Keratinocyte (primary cell): ENCODE results near the gene OGA. TPM values are rescaled to one million over a fixed set of nuclear protein-coding genes. Genes with fewer than 3 reads are reported as not detected.

Experiments
- DNase-seq: peaks from one replicate; pipeline ENCODE4 v3.0.0-alpha.2; 2011; ENCODE audit warnings: low read depth, missing footprints, low spot score
- FAIRE-seq: peaks from 2 replicates; lab custom pipeline; 2011; peaks lifted over from hg19 to GRCh38; lab: Jason Lieb, UNC
- H2AFZ ChIP-seq: 2 replicates; pipeline ENCODE4 v1.6.0; 2012; ENCODE audit warnings: low read length, control low read depth, inconsistent platforms; ENCODE audit not compliant: control insufficient read depth
- H3K27ac ChIP-seq: 2 replicates; pipeline ENCODE4 v1.5.1; 2011; ENCODE audit warnings: low read length; ENCODE audit not compliant: control insufficient read depth, insufficient read depth
- H3K27me3 ChIP-seq: 3 replicates; pipeline ENCODE4 v1.6.0; 2011; ENCODE audit warnings: low read length; ENCODE audit not compliant: control insufficient read depth, insufficient read depth; ENCODE audit errors: extremely low read depth
- H3K36me3 ChIP-seq, 2 experiments: 2 replicates in 1 of 2; 3 replicates in 1 of 2; pipeline ENCODE4 v1.5.1; 2011; ENCODE audit warnings: low read length in 2 of 2, mild to moderate bottlenecking in 1 of 2; ENCODE audit not compliant: control insufficient read depth in 2 of 2, insufficient read depth in 2 of 2; ENCODE audit errors: extremely low read depth in 1 of 2
- H3K4me1 ChIP-seq: 3 replicates; pipeline ENCODE4 v1.5.1; 2011; ENCODE audit warnings: low read length; ENCODE audit not compliant: control insufficient read depth, insufficient read depth; ENCODE audit errors: extremely low read depth
- H3K4me2 ChIP-seq: 3 replicates; pipeline ENCODE4 v1.6.0; 2011; ENCODE audit warnings: low read depth, low read length; ENCODE audit not compliant: control insufficient read depth, insufficient read depth; ENCODE audit errors: extremely low read depth
- H3K4me3 ChIP-seq, 3 experiments: fragments of 200-600 bp in 1 of 3; sonication (generic) in 1 of 3; 2 replicates in 2 of 3; 3 replicates in 1 of 3; pipeline ENCODE4 v1.5.1; 2011 to 2016; ENCODE audit warnings: low read length in 3 of 3, mild to moderate bottlenecking in 3 of 3, control low read depth in 2 of 3, inconsistent platforms in 1 of 3, low read depth in 1 of 3, mixed read lengths in 1 of 3, mixed run types in 1 of 3, moderate library complexity in 1 of 3; ENCODE audit not compliant: control insufficient read depth in 2 of 3, insufficient read depth in 2 of 3; ENCODE audit errors: extremely low read depth in 1 of 3
- H3K79me2 ChIP-seq: 2 replicates; pipeline ENCODE4 v1.6.0; 2012; ENCODE audit warnings: low read length; ENCODE audit not compliant: control insufficient read depth, insufficient read depth
- H3K9ac ChIP-seq: 3 replicates; pipeline ENCODE4 v1.6.0; 2011; ENCODE audit warnings: low read length; ENCODE audit not compliant: control insufficient read depth, insufficient read depth; ENCODE audit errors: extremely low read depth
- H3K9me1 ChIP-seq: 3 replicates; pipeline ENCODE4 v1.6.0; 2011; ENCODE audit warnings: low read length; ENCODE audit not compliant: control insufficient read depth, insufficient read depth; ENCODE audit errors: extremely low read depth
- H3K9me3 ChIP-seq: 2 replicates; pipeline ENCODE4 v1.5.1; 2012; ENCODE audit warnings: low read depth, low read length; ENCODE audit not compliant: control insufficient read depth
- H4K20me1 ChIP-seq: 3 replicates; pipeline ENCODE4 v1.6.0; 2011; ENCODE audit warnings: low read length; ENCODE audit not compliant: control insufficient read depth, insufficient read depth; ENCODE audit errors: extremely low read depth
- EZH2 ChIP-seq: IDR thresholded peaks from one replicate; pipeline ENCODE4 v1.6.1; 2012; ENCODE audit warnings: inconsistent platforms, mild to moderate bottlenecking, low read length, moderate library complexity
- dilution Hi-C: fragments of 300-500 bp; cut with MboI; formaldehyde crosslinking; loops from one replicate; pipeline ENCODE4 v1.7.0; 2020; ENCODE audit warnings: low sequenced_read_pairs; ENCODE audit not compliant: extremely low pct_ligation_motif_present
- polyA plus RNA-seq, 5 experiments: library from polyadenylated mRNA; depleted of rRNA in 3 of 5; stranded (reverse) in 3 of 5; stranded (forward) in 1 of 5; unstranded in 1 of 5; fragments of >200 nt; gene quantifications; 1 replicate in 1 of 5; 2 replicates in 3 of 5; 3 replicates in 1 of 5; pipeline versions ENCODE4 v1.2.1 to v1.2.3, GENCODE V29; 2011 to 2012; ENCODE audit warnings: missing spikeins in 2 of 5, low read depth in 1 of 5, low replicate concordance in 1 of 5
- TF ChIP-seq, protein P1 (sequence below), 3 experiments: IDR thresholded peaks in 1 of 3; conservative IDR thresholded peaks in 1 of 3; optimal IDR thresholded peaks in 1 of 3; 2 replicates in 2 of 3; 3 replicates in 1 of 3; pipeline versions ENCODE3 to v1.5.1; 2011; ENCODE audit warnings: low read length in 3 of 3, mild to moderate bottlenecking in 3 of 3, moderate library complexity in 2 of 3, control low read depth in 1 of 3, inconsistent platforms in 1 of 3; ENCODE audit not compliant: insufficient read depth in 2 of 3; ENCODE audit errors: extremely low read depth in 1 of 3

OGA gene
- polyA plus RNA-seq, 1 donor (not counting 4 experiments of a cell fraction or from before 2014, with no cell fraction given), result 104 TPM

DNA sequence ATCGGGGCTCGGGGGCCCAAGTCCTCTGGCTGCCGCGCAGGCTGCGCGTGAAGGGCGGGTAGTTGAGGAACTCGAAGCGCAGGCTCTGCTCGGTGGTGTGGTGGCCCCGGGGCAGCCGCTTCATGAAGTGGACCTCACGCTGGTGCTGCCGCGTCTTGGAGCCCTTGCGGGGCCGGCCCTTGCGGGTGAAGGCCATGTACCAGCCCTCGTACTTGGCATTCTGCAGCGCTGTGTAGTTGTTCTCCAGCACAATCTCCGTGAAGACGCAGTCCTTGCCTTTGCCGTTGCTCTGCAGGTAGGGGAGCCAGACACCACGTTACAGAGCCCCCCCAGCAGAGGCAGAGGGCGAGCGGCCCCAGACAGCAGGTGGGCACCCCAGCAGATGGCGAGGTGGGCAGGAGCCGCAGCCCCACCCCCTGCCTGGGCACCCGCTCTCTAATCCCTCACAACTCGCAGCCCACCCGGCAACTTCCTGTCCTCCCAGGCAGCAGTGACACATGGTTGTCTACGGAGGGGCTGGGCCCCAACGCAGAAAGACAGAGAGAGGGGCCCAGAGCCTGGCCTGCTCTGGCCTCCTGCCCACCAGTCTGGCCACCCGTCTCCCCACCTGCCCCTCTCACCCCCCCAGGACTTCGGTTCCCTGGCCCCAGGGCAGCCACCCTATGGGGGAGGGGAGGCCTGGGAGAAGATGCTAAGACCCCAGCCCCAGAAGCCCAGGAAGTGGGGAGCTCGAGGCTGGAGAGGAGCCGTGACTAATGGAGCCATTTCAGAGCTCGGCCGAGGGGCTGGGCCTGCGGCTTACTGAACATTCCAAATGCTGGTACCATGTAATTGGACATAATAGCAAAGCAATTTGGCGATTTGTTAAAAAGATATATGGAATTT is 47.7 kb downstream of the OGA start:
- dilution Hi-C loops, result no loop called here
- no peak overlapping the region for H3K4me3 ChIP-seq

DNA sequence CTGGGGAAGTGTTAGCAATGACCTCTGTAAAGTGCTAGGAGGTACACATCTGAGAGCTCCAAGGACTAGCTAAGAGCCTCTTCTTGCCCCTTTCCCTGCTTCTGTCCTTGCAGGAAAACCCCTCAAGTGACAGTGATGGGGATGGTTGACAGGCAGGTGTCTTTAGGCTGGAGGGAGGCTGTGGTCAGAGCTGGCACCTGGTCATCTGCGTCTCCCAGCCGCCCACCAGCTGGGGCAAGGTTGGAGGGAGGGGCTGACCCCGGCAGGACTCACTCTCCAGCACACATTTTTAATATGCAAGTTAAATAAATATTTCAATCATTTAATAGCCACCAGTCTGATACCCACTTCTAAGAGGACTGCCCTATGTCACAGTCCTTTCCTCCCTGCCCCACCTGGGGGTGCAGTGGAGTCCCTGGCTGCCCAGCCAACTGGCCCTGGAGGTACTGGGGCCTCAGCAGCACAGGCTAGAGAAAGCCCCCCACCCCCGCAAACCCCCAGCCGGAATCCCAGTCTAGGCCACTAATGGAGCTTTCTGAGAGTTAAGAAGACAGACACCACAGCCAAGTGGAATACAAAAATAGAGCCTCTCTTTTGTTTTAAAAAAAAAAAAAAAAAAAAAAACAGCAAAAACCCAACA is 48.6 kb downstream of the OGA start:
- no peak overlapping the region for H3K4me2 ChIP-seq
- no peak for FAIRE-seq
- H3K79me2 ChIP-seq, result no peaks in the 10 kb centered on the region
- H3K4me3 ChIP-seq, result no peak overlapping the region
- peaks cover 7% of the 10 kb centered on the region for H4K20me1 ChIP-seq
- dilution Hi-C loops, result no loop called here
- no peaks in the 10 kb centered on the region for H3K9me1 ChIP-seq
- no peak overlapping the region for H2AFZ ChIP-seq
- H3K36me3 ChIP-seq, result no peaks in the 10 kb centered on the region
- TF ChIP-seq, protein P1, sequence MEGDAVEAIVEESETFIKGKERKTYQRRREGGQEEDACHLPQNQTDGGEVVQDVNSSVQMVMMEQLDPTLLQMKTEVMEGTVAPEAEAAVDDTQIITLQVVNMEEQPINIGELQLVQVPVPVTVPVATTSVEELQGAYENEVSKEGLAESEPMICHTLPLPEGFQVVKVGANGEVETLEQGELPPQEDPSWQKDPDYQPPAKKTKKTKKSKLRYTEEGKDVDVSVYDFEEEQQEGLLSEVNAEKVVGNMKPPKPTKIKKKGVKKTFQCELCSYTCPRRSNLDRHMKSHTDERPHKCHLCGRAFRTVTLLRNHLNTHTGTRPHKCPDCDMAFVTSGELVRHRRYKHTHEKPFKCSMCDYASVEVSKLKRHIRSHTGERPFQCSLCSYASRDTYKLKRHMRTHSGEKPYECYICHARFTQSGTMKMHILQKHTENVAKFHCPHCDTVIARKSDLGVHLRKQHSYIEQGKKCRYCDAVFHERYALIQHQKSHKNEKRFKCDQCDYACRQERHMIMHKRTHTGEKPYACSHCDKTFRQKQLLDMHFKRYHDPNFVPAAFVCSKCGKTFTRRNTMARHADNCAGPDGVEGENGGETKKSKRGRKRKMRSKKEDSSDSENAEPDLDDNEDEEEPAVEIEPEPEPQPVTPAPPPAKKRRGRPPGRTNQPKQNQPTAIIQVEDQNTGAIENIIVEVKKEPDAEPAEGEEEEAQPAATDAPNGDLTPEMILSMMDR (optimal IDR thresholded peaks at IDR 0.05 in 1 of 3, IDR thresholded peaks at IDR 0.05 in 1 of 3, conservative IDR thresholded peaks at IDR 0.05 in 1 of 3; ENCODE audit: extremely low read depth in 1 of 3, insufficient read depth in 2 of 3, low read length in 3 of 3), result no peak
- no peak for TF ChIP-seq EZH2
- H3K27me3 ChIP-seq, result peaks cover 79% of the 10 kb centered on the region
- H3K4me1 ChIP-seq, result no peaks in the 10 kb centered on the region
- H3K27ac ChIP-seq, result no peak overlapping the region
- no peaks in the 10 kb centered on the region for H3K9me3 ChIP-seq
- no peak overlapping the region for H3K9ac ChIP-seq
- DNase-seq, result no peak

More for the DNA sequence above, 47.7 kb downstream of the OGA start:
- Histone ChIP-seq H3K36me3 (no peaks in the 10 kb centered on the region), H4K20me1 (peaks cover 7% of the 10 kb centered on the region), H2AFZ (no peak overlapping the region), H3K9ac (no peak overlapping the region), H3K4me2 (no peak overlapping the region), H3K79me2 (no peaks in the 10 kb centered on the region), H3K27me3 (peaks cover 79% of the 10 kb centered on the region), H3K9me1 (no peaks in the 10 kb centered on the region), H3K4me1 (no peaks in the 10 kb centered on the region), H3K9me3 (no peaks in the 10 kb centered on the region), H3K27ac (no peak overlapping the region)
- TF ChIP-seq, protein P1 (optimal IDR thresholded peaks at IDR 0.05 in 1 of 3, IDR thresholded peaks at IDR 0.05 in 1 of 3, conservative IDR thresholded peaks at IDR 0.05 in 1 of 3; ENCODE audit: extremely low read depth in 1 of 3, insufficient read depth in 2 of 3, low read length in 3 of 3), result no peak
- TF ChIP-seq EZH2, result no peak
- FAIRE-seq (no peak), DNase-seq (no peak)
